Stimulated activated naive CD8-positive, alpha-beta T cell treated with anti-CD3 and anti-CD28 coated beads, Interleukin-15, Interleukin-2, amounts not matched to agents 100 ng/mL and 50 ng/mL, for 24 hours (primary cell): ENCODE measurements around the gene PHETA1.
A peak's percentile ranks its signal among the peaks of the same experiment; 100 is the strongest.
"Not testable (repeated sequence)": the region's sequence is repeated elsewhere in the genome, so short reads cannot be mapped to it uniquely, and the experiment has no call there.

Source experiments
- H3K27ac Mint-ChIP-seq: one replicate; pipeline ENCODE4 v1.8.0; 2021; ENCODE audit warnings: mild to moderate bottlenecking, mixed read lengths
- H3K27me3 Mint-ChIP-seq: one replicate; pipeline ENCODE4 v1.8.0; 2021; ENCODE audit warnings: mixed read lengths
- H3K36me3 Mint-ChIP-seq: one replicate; pipeline ENCODE4 v1.8.0; 2021; ENCODE audit warnings: low read depth, mixed read lengths
- H3K4me1 Mint-ChIP-seq: one replicate; pipeline ENCODE4 v1.8.0; 2021; ENCODE audit warnings: low read depth, mixed read lengths
- H3K4me3 Mint-ChIP-seq: one replicate; pipeline ENCODE4 v1.8.0; 2021; ENCODE audit warnings: mild to moderate bottlenecking, mixed read lengths
- H3K9me3 Mint-ChIP-seq: one replicate; pipeline ENCODE4 v1.8.0; 2021; ENCODE audit warnings: mixed read lengths

PHETA1 gene

DNA sequence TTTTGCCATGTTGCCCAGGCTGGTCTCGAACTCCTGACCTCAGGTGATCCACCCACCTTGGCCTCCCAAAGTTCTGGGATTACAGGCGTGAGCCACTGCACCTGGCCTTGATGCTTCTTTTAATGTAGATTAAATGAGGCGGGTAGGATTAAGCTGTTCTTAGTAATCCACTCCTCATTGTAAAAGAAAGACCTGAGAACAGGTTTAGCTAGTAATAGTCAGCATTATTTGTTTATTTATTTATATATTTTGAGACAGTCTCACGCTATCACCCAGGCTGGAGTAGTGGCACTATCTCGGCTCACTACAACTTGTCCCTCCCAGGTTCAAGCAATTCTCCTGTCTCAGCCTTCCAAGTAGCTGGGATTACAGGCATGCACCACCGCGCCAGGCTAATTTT is 27.4 kb upstream of the PHETA1 start:
- peaks cover 39% of the 10 kb centered on the region for H3K4me1 Mint-ChIP-seq
- not testable (repeated sequence) for H3K36me3 Mint-ChIP-seq, H3K4me3 Mint-ChIP-seq, H3K27ac Mint-ChIP-seq, H3K9me3 Mint-ChIP-seq, H3K27me3 Mint-ChIP-seq

DNA sequence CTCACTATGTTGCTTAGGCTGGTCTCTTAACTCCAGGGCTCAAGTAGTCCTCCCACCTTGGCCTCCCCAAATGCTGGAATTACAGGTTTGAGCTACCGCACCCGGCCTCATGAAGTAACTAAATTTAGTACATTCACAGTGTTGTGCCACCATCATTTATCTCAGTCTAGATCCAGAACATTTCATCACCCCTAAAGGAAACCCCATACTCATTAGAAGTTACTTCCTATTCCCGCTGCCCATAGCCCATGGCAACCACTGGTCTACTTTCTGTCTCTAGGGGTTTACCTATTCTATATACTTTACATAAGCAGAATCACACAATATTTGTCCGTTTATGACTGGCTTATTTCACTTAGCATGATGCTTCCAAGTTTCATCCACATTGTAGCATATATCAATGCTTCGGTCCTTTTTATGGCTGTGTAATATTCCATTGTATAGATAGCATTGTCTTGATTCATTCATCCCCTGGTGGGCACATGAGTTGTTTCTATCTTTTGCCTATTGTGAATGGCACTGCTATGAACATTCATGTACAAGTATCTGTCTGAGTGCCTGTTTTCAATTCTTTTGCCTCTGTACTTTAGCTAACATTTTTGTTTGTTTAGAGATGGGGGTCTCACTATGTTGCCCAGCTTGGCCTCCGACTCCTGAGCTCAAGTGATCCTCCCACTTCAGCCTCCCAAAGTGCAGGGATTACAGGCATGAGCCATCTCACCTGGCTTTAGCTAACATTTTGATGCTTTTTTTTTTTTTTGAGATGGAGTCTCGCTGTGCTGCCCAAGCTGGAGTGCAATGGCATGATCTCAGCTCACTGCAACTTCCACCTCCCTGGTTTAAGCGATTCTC is 26.7 kb upstream of the PHETA1 start:
- no peaks in the 10 kb centered on the region for H3K36me3 Mint-ChIP-seq
- no peak overlapping the region for H3K4me3 Mint-ChIP-seq
- no peaks in the 10 kb centered on the region for H3K27me3 Mint-ChIP-seq
- H3K27ac Mint-ChIP-seq = no peak overlapping the region
- no peaks in the 10 kb centered on the region for H3K9me3 Mint-ChIP-seq
- peaks cover 39% of the 10 kb centered on the region for H3K4me1 Mint-ChIP-seq

DNA sequence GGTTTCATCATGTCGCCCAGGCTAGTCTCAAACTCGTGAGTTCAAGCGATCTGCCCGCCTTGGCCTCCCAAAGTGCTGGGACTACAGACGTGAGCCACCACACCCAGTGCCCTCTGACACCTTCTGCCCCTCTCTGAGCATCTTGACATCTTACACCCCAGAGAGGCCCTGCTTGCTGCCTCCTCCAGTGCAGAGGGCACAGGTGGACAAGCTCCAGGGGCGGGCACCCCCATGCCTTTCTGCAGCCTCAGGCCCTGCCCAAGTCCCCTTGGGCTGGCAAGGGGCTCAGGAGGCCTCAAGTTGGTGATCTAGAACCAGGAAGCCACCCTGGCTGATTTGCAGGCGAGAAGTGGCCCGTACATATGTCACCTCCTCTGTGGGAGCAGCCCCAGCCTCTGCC is 25.6 kb upstream of the PHETA1 start:
- Mint-ChIP-seq H3K4me1 (peaks cover 29% of the 10 kb centered on the region), H3K27ac (no peak overlapping the region), H3K4me3 (no peak overlapping the region), H3K27me3 (no peaks in the 10 kb centered on the region), H3K9me3 (no peaks in the 10 kb centered on the region), H3K36me3 (no peaks in the 10 kb centered on the region)

DNA sequence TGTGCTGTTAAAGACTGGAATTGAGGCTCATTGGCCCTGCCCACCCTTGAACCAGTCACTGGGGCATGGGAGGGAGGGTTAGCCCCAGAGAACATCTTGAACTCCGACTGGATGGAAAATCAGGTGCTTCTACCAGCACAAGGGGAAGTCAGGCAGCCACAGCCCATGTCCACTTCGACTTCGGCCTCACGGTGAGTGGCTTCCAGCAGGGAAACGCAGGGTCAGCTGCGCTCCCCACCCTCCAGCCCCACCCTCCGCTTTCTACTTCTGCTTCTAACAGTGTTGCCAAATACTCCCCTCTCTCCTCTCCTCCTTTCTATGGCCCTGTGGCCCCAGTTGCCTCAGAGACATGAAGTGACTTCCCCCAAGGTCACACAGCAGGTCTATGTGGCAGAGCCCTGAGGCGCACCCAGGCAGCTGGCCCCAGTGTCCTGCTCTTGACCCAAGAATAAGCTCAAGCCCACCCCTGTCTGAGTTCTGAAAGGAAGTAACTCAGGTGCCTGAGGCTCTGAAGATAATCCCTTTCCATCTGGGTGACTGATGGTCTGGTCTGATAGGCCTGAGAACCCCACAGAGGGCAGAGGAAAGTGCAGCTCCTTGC is 24.9 kb upstream of the PHETA1 start:
- Mint-ChIP-seq H3K9me3 (no peaks in the 10 kb centered on the region), H3K27ac (no peak overlapping the region), H3K4me3 (no peak overlapping the region), H3K4me1 (peaks cover 22% of the 10 kb centered on the region), H3K36me3 (no peaks in the 10 kb centered on the region), H3K27me3 (no peaks in the 10 kb centered on the region)

DNA sequence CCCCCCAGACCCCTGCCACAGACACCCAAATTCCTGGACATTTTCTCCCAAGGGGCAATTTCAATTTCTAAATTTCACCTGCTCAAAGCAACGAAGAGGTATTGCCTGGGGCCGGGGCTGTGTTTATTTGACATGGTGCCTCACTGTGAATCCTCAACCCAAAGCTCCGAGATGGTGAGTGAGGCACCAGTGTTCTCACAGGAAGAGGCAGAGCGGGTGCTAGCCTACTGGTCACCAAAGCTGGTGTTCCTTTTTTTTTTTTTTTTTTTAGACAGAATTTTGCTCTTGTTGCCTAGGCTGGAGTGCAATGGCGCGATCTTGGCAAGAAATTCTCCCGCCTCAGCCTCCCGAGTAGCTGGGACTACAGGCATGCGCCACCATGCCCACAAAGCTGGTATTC is 22.0 kb upstream of the PHETA1 start:
- no peak overlapping the region for H3K27ac Mint-ChIP-seq
- no peaks in the 10 kb centered on the region for H3K27me3 Mint-ChIP-seq
- no peaks in the 10 kb centered on the region for H3K4me1 Mint-ChIP-seq
- H3K4me3 Mint-ChIP-seq = no peak overlapping the region
- no peaks in the 10 kb centered on the region for H3K36me3 Mint-ChIP-seq
- no peaks in the 10 kb centered on the region for H3K9me3 Mint-ChIP-seq

DNA sequence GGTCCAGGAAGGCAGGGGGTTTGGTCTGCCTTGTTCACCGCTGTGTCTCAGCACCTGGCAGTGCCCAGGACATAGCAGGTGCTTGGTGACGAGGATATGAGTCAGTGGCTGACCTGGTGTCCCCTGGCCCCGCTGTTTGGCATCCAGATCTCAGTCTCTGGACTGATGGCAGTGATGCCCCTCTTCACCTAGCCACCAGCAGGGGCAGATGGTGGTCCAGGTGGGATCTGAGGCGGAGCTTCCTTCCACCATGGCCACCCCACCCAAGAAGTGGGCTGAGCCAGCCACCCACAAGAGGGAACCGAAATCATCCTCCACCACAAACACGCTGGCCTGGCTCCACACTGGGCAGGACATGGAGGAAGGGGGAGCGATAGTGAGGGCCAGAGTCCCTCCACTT is 20.7 kb upstream of the PHETA1 start:
- Mint-ChIP-seq H3K36me3 (no peaks in the 10 kb centered on the region), H3K4me3 (no peak overlapping the region), H3K27me3 (peaks cover 5% of the 10 kb centered on the region), H3K27ac (no peak overlapping the region), H3K9me3 (no peaks in the 10 kb centered on the region), H3K4me1 (no peaks in the 10 kb centered on the region)

DNA sequence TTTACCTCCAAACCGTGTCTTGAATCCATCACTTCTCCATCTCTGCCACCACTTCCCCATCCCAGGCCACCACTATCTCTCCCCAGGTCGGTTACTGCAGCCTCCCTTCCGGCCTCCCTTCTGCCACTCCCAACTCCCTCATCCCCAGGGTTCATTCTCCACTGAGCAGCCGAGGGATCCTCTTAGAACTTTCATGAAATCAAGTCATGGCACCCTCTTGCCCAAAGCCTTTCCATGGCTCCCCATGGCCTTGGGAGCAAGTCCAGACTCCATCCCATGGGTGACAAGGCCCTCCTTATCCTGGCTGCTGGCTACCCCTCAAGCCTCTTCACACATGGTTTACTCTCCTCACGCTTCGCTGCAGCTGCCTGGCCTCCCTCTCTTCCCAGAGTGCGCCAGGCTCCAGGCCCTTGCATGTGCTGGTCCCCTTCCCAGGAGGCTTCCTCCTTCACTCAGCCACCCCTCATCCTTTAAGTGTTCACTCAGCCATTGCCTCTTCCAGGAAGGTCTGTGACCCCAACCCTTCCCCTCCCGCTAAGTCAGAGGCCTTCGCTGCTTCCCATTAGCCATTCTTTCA is 18.9 kb upstream of the PHETA1 start:
- Mint-ChIP-seq H3K27ac (no peak overlapping the region), H3K4me3 (no peak overlapping the region), H3K27me3 (peaks cover 5% of the 10 kb centered on the region), H3K36me3 (no peaks in the 10 kb centered on the region), H3K4me1 (no peaks in the 10 kb centered on the region), H3K9me3 (no peaks in the 10 kb centered on the region)

DNA sequence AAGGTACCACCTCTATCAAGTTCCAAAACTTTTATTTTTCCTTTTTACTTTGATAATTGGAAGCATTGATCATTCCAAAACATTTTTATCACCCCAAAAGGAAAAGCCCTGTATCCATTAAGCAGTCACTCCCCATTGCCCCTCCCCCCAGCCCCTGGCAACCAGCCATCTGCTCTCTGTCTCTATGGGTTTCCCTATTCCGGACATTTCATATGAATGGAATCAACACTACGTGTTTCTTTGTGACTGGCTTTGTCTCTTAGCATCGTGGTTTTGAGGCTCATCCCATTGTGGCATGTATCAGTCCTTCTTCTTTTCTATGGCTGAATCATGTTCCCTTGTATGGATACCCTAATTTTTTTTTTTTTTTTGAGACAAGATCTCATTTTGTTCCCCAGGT is 18.0 kb upstream of the PHETA1 start:
- no peaks in the 10 kb centered on the region for H3K9me3 Mint-ChIP-seq
- peaks cover 5% of the 10 kb centered on the region for H3K27me3 Mint-ChIP-seq
- no peak overlapping the region for H3K27ac Mint-ChIP-seq
- H3K36me3 Mint-ChIP-seq = no peaks in the 10 kb centered on the region
- H3K4me3 Mint-ChIP-seq = no peak overlapping the region
- no peaks in the 10 kb centered on the region for H3K4me1 Mint-ChIP-seq

DNA sequence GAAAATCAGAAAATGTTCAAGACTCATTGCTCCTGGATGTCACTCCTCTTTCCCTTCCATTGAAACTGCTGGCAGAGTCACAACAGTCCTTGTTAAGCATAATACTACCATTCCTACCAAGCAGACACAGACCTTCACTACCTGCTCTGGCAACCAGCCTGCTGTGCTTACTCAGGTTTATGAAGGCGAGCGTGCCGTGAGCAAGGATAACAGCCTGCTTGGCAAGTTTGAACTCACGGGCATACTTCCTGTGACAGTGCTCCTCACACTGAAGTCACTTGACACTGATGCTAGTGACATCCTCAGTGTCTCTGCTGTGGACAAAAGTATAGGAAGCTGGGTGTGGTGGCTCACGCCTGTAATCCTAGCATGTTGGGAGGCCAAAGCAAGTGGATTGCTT is 15.7 kb upstream of the PHETA1 start:
- peaks cover 8% of the 10 kb centered on the region for H3K27me3 Mint-ChIP-seq
- H3K27ac Mint-ChIP-seq = no peak overlapping the region
- no peaks in the 10 kb centered on the region for H3K4me1 Mint-ChIP-seq
- H3K36me3 Mint-ChIP-seq = no peaks in the 10 kb centered on the region
- H3K9me3 Mint-ChIP-seq = no peaks in the 10 kb centered on the region
- no peak overlapping the region for H3K4me3 Mint-ChIP-seq

DNA sequence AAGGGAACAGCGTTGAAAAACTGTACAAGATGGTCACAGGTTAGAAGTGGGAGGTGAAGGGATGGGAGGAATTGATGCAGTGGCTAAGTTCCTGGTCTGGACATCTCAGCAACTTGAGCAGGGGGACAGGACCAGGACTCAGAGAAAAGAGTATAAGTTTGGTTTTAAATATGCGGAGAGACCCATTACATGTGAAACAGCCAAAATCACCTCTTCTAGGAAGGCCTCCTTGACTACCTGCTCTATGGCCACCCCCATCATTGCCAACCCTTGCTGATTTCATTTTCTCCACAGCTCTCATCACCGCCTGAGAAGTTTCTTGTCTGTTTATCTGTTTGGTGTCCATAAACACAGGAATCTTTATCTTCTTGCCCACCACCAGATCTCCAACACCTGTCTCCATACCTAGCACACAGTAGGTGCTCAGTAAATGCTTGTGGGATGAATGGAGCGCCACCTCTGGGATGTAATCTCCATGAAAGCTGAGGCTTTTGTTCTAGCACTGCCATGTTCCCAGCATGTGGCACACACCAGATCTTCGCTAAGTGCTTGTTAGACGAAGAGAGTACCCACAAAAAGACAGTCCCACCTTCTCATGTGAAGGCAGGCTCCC is 11.2 kb upstream of the PHETA1 start:
- Mint-ChIP-seq H3K4me3 (no peak overlapping the region), H3K27me3 (peaks cover 3% of the 10 kb centered on the region), H3K36me3 (no peaks in the 10 kb centered on the region), H3K9me3 (no peaks in the 10 kb centered on the region), H3K4me1 (peaks cover 4% of the 10 kb centered on the region), H3K27ac (no peak overlapping the region)

DNA sequence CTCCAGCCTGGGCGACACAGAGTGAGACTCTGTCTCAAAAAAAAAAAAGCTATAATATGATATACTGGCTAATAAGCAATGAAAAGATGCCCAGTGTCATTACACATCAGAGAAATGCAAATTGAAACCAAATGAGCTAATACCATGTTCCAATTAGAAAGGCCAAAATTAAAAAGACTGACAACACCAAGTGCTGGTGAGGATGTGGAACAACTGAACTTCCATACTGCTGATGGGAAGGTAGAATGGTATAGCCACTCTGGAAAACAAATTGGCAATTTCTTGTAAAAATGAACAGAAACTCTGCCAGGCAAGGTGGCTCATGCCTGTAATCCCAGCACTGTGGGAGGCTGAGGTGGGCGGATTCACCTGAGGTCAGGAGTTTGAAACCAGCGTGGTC is 8.5 kb upstream of the PHETA1 start:
- Mint-ChIP-seq H3K4me1 (peaks cover 4% of the 10 kb centered on the region), H3K4me3 (no peak overlapping the region), H3K9me3 (no peaks in the 10 kb centered on the region), H3K27ac (no peak overlapping the region), H3K27me3 (peaks cover 3% of the 10 kb centered on the region), H3K36me3 (no peaks in the 10 kb centered on the region)

DNA sequence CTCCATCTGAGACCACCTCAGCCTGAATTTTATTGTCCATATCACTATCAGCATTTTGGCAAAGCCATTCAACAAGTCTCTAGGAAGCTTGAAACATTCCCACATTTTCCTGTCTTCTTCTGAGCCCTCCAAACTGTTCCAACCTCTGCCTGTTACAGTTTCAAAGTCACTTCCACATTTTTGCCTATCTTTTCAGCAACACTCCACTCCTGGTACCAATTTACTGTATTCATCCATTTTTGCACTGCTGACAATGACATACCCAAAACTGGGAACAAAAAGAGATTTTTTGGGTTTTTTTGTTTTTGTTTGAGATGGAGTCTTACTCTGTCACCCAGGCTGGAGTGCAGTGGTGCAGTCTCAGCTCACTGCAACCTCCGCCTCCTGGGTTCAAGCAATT is 4.3 kb upstream of the PHETA1 start:
- H3K36me3 Mint-ChIP-seq, H3K27me3 Mint-ChIP-seq, H3K4me3 Mint-ChIP-seq, H3K27ac Mint-ChIP-seq, H3K9me3 Mint-ChIP-seq: not testable (repeated sequence)
- H3K4me1 Mint-ChIP-seq = peaks cover 13% of the 10 kb centered on the region

DNA sequence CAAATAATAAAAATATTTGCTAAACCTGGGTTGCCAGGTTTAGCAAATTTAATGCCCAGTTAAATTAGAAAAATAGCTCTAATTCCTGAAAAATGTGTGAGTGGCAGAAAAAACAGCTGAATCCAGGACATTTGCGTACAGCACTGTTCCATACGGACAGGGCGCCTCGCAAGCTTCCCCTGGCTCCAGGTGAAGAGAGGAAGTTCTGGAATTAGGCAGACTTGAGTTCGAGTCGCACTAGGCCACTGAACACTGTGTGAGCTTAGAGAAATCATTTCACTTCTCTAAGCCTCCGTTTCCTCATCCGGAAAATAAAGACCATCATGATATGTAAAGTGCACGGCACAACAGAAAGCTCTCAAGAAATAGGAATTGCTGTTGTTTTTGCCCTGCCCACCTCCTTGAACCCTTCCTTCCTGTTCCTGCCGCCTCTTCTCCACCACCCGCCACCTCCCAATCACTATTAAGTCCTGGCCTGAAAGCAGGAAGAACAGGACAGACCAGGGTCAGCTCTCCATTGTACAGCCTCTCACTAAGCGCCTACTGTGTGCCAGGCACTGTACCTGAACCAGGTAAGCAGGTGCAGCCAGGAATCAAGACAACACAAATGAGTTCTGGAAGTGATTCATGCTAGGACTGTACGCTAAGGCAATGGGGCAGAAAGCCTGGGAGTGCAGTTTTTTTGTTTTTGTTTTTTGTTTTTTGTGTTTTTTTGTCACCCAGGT is 763 bp upstream of the PHETA1 start:
- Mint-ChIP-seq H3K4me1 (peaks cover 15% of the 10 kb centered on the region), H3K27ac (no peak overlapping the region), H3K27me3 (no peaks in the 10 kb centered on the region), H3K36me3 (no peaks in the 10 kb centered on the region), H3K4me3 (peak overlapping the region; percentile 77), H3K9me3 (no peaks in the 10 kb centered on the region)

DNA sequence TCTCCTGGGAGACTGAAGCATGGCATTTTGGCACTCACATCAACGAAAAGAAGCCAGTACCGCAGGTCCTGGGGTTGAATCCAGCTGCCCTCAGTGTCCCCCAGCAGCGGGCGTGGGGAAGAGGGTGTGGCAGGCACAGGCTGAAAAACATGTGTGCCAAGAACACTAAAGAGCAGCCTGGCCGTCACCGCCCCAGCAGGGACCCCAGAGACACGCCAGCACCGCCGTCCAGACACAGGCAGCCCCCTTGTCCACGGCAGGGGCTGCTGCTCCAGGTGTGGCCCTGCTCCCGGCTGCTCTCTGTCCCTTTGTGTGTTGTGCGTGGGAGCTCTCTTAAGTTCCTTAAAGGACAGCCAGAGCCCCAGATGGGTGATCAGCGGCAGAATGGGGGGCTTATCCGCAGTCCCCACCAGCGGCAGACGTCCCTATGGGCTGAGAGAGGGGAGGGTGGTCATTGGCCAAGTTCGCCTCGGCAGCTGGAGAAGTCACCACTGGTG is 556 bp downstream of the PHETA1 start:
- no peaks in the 10 kb centered on the region for H3K36me3 Mint-ChIP-seq
- H3K4me1 Mint-ChIP-seq = peaks cover 15% of the 10 kb centered on the region
- H3K4me3 Mint-ChIP-seq = peak overlapping the region; percentile 72
- H3K27ac Mint-ChIP-seq = no peak overlapping the region
- no peaks in the 10 kb centered on the region for H3K27me3 Mint-ChIP-seq
- no peaks in the 10 kb centered on the region for H3K9me3 Mint-ChIP-seq
